ENCODE results near the gene CEP20. TPM values are rescaled to one million over a fixed set of nuclear protein-coding genes. Genes with fewer than 3 reads are reported as not detected.
"Not testable (repeated sequence)": the region's sequence is repeated elsewhere in the genome, so short reads cannot be mapped to it uniquely, and the experiment has no call there.

The CEP20 gene, protein sequence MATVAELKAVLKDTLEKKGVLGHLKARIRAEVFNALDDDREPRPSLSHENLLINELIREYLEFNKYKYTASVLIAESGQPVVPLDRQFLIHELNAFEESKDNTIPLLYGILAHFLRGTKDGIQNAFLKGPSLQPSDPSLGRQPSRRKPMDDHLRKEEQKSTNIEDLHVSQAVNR
- total RNA-seq (2014; rRNA removed) = 25.9 and 37.0 TPM in 2 replicates
- Bru-seq, nascent RNA = percentile 78 among the genes with signal in this experiment
- percentile 87 among the genes with signal in this experiment for BruChase-seq, experiment 1, labeled RNA remaining after a 6-hour chase
- percentile 82 among the genes with signal in this experiment for BruChase-seq, experiment 2, labeled RNA remaining after a 2-hour chase
- long read RNA-seq, transcript FOPNL-207 (4 exons, 530 nt) = minor isoform, 5 of 99 reads
- long read RNA-seq, transcript FOPNL-201 (5 exons, 2,275 nt) = major isoform, 74 of 99 reads
- long read RNA-seq, partial matches to known transcripts = 1 of 99 reads
- long read RNA-seq, other reads (novel, unspliced or antisense) = 13 of 99 reads

DNA sequence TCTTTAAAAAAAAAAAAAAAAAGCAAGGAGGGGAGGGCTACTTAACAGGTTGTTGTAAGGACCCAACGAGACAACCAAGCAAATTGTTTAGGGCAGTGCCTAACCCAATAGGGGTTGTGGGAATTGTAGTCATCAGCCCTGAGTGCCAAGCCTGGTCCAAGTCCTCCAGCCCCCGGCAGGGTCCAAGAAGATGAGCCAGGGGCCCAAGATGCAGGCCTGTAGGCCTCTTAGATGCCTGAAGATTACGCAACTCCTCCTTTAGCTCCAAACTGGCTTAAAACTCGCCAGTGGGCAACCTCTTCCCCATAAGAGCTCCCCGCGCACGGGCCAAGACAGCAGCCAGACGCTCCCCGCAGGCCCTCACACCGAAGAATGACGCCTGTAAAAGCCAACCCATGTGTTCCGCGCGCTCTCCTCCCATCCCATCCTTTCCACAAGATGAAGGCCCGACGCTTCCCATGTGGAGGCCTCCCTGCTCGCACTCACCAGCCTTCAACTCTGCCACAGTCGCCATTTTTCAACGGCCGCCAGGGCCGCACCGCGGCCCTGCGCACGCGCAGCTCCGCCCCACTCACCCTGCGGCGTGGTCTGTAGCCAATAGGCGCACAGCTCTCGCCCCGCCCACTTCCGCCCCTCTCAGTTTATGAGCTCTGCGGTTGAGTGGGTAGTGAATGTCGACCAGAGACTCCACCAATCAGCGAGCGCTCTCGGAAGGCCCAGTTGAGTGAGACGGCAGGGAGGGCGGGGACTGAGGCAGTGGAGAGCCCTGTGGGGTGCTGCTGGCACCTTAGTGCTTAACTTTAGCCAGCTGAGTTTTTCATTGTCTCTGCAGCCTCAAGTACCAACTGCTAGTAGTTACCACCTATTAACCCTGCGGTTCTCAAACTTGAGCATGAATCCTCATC, at the start of gene CEP20:
CEP20 (minus strand) TSS at position 532 of the 905 bp plus-strand sequence; CDS start at position 514, 18 bp downstream.
- intact Hi-C loops (cut with micrococcal nuclease) = no loop called here

DNA sequence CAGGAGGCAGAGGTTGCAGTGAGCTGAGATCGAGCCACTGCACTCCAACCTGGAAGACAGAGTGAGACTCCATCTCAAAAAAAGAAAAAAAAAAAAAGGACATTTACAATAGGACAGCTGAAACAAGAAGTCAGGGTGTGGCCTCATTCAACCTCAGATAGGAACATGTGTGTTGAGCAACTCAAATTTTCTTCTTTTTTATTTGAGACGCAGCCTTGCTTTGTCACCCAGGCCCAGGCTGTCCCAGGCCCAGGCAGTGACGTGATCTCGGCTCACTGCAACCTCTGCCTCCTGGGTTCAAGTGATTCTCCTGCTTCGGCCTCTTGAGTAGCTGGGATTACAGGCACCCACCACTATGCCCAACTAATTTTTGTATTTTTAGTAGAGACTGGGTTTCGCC, 48.4 kb upstream of the CEP20 start:
- H3K9me2 ChIP-seq (replicated peaks; ENCODE audit: low read length); ATAC-seq; DNase-seq; H2AFZ ChIP-seq (ENCODE audit: low read length); H3F3A ChIP-seq (ENCODE audit: low read length, unreplicated experiment); H3K4me1 ChIP-seq (ENCODE audit: insufficient read depth, low read length); H3K4me3 ChIP-seq (ENCODE audit: low read length); H3K9ac ChIP-seq (ENCODE audit: low read length); H3K9me3 ChIP-seq (ENCODE audit: low read length); H3K36me3 ChIP-seq (ENCODE audit: low read depth, low read length); H3K79me2 ChIP-seq (ENCODE audit: low read length); intact Hi-C loops (cut with micrococcal nuclease); BruUV-seq (replicated peaks); POLR2A ChIA-PET (ENCODE audit: unreplicated experiment); H3K4me2 ChIP-seq (ENCODE audit: low read length); H3K27ac ChIP-seq (ENCODE audit: low read length); H3K27me3 ChIP-seq (ENCODE audit: low read length); H4K20me1 ChIP-seq (ENCODE audit: low read length); CTCF ChIA-PET: not testable (repeated sequence)

More for the DNA sequence above, at the start of gene CEP20:
- Histone ChIP-seq H3K79me2 (ENCODE audit: low read length) (peaks cover 49% of the 10 kb centered on the region), H3K9ac (ENCODE audit: low read length) (peak within 1 kb of the TSS; percentile 98), H3K4me2 (ENCODE audit: low read length) (peak within 1 kb of the TSS; percentile 93), H4K20me1 (ENCODE audit: low read length) (no peaks in the 10 kb centered on the region), H2AFZ (ENCODE audit: low read length) (peak within 1 kb of the TSS; percentile 87), H3K4me1 (ENCODE audit: insufficient read depth, low read length) (peaks cover 11% of the 10 kb centered on the region), H3K27ac (ENCODE audit: low read length) (peak within 1 kb of the TSS; percentile 61), H3F3A (ENCODE audit: low read length, unreplicated experiment) (no peaks in the 10 kb centered on the region), H3K27me3 (ENCODE audit: low read length) (no peaks in the 10 kb centered on the region), H3K9me3 (ENCODE audit: low read length) (no peaks in the 10 kb centered on the region), H3K9me2 (replicated peaks; ENCODE audit: low read length) (no peaks in the 10 kb centered on the region), H3K36me3 (ENCODE audit: low read depth, low read length) (peaks cover 7% of the 10 kb centered on the region; the same call in 1 of the 2 replicates), H3K4me3 (ENCODE audit: low read length) (peak within 1 kb of the TSS; percentile 95)
- ATAC-seq (peak; percentile 100), DNase-seq (peak; percentile 97)
- ChIA-PET CTCF (interaction anchor here (0.6 kb wide), 2 partner anchors 10 to 43 kb away, joined by 3 to 4 read pairs; no protein-coding TSS in a partner anchor), POLR2A (ENCODE audit: unreplicated experiment) (interaction anchor here (0.5 to 0.9 kb wide), 4 partner anchors 12 to 157 kb away, joined by 3 read pairs; no protein-coding TSS in a partner anchor)
- TSS peak; percentile 77 for BruUV-seq (replicated peaks)
- no peak for TF ChIP-seq EZH2phosphoT487 (IDR thresholded peaks at IDR 0.05; ENCODE audit: borderline replicate concordance, low read length)
- TF ChIP-seq EZH2 (IDR thresholded peaks at IDR 0.05; ENCODE audit: low read length, unreplicated experiment) = no peak
- TF ChIP-seq, protein P1, sequence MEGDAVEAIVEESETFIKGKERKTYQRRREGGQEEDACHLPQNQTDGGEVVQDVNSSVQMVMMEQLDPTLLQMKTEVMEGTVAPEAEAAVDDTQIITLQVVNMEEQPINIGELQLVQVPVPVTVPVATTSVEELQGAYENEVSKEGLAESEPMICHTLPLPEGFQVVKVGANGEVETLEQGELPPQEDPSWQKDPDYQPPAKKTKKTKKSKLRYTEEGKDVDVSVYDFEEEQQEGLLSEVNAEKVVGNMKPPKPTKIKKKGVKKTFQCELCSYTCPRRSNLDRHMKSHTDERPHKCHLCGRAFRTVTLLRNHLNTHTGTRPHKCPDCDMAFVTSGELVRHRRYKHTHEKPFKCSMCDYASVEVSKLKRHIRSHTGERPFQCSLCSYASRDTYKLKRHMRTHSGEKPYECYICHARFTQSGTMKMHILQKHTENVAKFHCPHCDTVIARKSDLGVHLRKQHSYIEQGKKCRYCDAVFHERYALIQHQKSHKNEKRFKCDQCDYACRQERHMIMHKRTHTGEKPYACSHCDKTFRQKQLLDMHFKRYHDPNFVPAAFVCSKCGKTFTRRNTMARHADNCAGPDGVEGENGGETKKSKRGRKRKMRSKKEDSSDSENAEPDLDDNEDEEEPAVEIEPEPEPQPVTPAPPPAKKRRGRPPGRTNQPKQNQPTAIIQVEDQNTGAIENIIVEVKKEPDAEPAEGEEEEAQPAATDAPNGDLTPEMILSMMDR (conservative IDR thresholded peaks at IDR 0.05; ENCODE audit: low read depth, low read length) = no peak

DNA sequence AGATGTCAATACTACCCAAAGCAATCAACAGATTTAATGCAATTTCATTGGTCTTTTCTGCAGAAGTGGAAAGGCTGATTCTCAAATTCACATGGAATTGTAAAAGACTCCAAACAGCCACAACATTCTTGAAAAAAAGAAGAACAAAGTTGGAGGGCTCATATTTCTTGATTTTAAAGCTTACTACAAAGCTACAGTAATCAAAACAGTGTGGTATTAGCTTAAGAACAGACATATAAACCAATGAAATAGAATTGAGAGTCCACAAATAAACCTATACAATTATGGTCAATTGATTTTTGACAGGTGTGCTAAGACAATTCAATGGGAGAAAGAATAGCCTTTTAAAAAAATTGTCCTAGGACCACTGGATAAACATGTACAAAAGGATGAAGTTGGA, 46.6 kb upstream of the CEP20 start:
- H3F3A ChIP-seq (ENCODE audit: low read length, unreplicated experiment) = no peaks in the 10 kb centered on the region
- no peak overlapping the region for H3K27ac ChIP-seq (ENCODE audit: low read length)
- intact Hi-C loops (cut with micrococcal nuclease) = no loop called here
- H3K36me3 ChIP-seq (ENCODE audit: low read depth, low read length) = no peaks in the 10 kb centered on the region
- ATAC-seq (no peak), DNase-seq (no peak)
- H4K20me1 ChIP-seq (ENCODE audit: low read length) = no peaks in the 10 kb centered on the region
- no peak overlapping the region for H2AFZ ChIP-seq (ENCODE audit: low read length)
- no peaks in the 10 kb centered on the region for H3K27me3 ChIP-seq (ENCODE audit: low read length)
- no peak overlapping the region for H3K4me3 ChIP-seq (ENCODE audit: low read length)
- no peak overlapping the region for H3K4me2 ChIP-seq (ENCODE audit: low read length)
- ChIA-PET CTCF (no interaction called here), POLR2A (ENCODE audit: unreplicated experiment) (no interaction called here)
- 0 out of 2 replicates have a peak, but pooled peaks cover 4% of the 10 kb centered on the region for H3K9me3 ChIP-seq (ENCODE audit: low read length)
- no peaks in the 10 kb centered on the region for H3K79me2 ChIP-seq (ENCODE audit: low read length)
- no TSS peak for BruUV-seq (replicated peaks)
- H3K9me2 ChIP-seq (replicated peaks; ENCODE audit: low read length) = no peaks in the 10 kb centered on the region
- H3K4me1 ChIP-seq (ENCODE audit: insufficient read depth, low read length) = no peaks in the 10 kb centered on the region
- no peak for TF ChIP-seq EZH2 (IDR thresholded peaks at IDR 0.05; ENCODE audit: low read length, unreplicated experiment)
- no peak for TF ChIP-seq EZH2phosphoT487 (IDR thresholded peaks at IDR 0.05; ENCODE audit: borderline replicate concordance, low read length)
- TF ChIP-seq, protein P1 (conservative IDR thresholded peaks at IDR 0.05; ENCODE audit: low read depth, low read length) = no peak
- H3K9ac ChIP-seq (ENCODE audit: low read length) = no peak overlapping the region
